Thoracic aorta (tissue), 2 donors: ENCODE data around the gene LTBP1. TPM values are rescaled to one million over a fixed set of nuclear protein-coding genes. Genes with fewer than 3 reads are reported as not detected.

Experiments used
- ATAC-seq: fragments of 150-250 bp; one replicate; pipeline ENCODE4 v1.8.0; 2017; ENCODE audit warnings: low read depth; ENCODE audit not compliant: insufficient number of reproducible peaks, low FRiP score
- DNase-seq: peaks from one replicate; pipeline ENCODE4 v3.0.0-alpha.2; 2020; ENCODE audit warnings: low spot score
- H3K27ac ChIP-seq, 2 donors: fragments of 200-600 bp; sonication (generic); 1 replicate in 1 of 2; 2 replicates in 1 of 2; pipeline ENCODE4 v1.5.1; 2016; ENCODE audit warnings: mild to moderate bottlenecking in 2 of 2, moderate library complexity in 2 of 2
- H3K27me3 ChIP-seq: fragments of 200-600 bp; sonication (generic); replicated peaks from 2 replicates; pipeline ENCODE4 v1.6.0; 2016; ENCODE audit warnings: mild to moderate bottlenecking; ENCODE audit not compliant: insufficient read depth
- H3K36me3 ChIP-seq: fragments of 200-600 bp; sonication (generic); one replicate; pipeline ENCODE4 v1.5.1; 2016
- H3K4me1 ChIP-seq, 2 donors: fragments of 200-600 bp; sonication (generic); 1 replicate in 1 of 2; 2 replicates in 1 of 2; pipeline versions ENCODE4 v1.5.1 to v1.6.0; 2016; ENCODE audit warnings: low read depth in 2 of 2, mild to moderate bottlenecking in 1 of 2; ENCODE audit not compliant: control insufficient read depth in 1 of 2
- H3K4me3 ChIP-seq: fragments of 200-600 bp; sonication (generic); 2 replicates; pipeline ENCODE4 v1.5.1; 2016; ENCODE audit warnings: mild to moderate bottlenecking
- H3K9me3 ChIP-seq: fragments of 200-600 bp; sonication (generic); 2 replicates; pipeline ENCODE4 v1.5.1; 2016
- total RNA-seq, 2 donors: library from RNA; depleted of rRNA; stranded (reverse); fragments of >200 nt; gene quantifications; one replicate each; pipeline versions ENCODE4 v1.1.0 to v1.2.3, GENCODE V29; 2016
- TF ChIP-seq, protein P1 (sequence below): fragments of 200-600 bp; sonication (generic); IDR thresholded peaks from one replicate; pipeline ENCODE4 v1.5.1; 2019; ENCODE audit warnings: antibody characterized with exemption

Gene LTBP1
- total RNA-seq, 2 donors from 2014 or later = 584 to 786 TPM

DNA sequence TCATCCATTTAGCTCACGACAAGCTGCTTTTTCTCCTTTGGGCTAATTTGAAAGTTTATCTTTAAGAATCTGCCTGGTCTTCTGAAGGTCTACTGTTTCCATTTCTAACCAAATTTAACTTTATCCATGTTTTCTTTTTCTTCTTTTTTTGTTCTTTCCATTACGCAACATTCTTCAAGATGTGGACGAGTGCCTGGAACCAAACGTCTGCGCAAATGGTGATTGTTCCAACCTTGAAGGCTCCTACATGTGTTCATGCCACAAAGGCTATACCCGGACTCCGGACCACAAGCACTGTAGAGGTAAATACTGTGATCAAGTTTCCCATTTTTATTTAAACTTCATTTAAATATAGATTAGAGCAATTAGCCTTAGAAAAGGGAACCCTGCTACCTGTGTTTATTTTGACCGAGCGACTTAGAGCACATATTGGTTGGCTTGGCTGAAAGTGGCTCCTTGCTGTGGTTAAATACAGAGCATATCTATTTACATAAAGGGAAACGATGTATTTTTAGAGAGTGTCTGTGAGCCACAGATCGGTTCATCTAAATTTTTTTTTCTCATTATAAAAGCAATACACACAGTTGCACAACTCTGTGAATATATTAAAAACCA, 346.3 kb downstream of the LTBP1 start:
- H3K36me3 ChIP-seq = peaks cover 19% of the 10 kb centered on the region
- H3K4me3 ChIP-seq = peak overlapping the region; percentile 48
- DNase-seq = no peak
- H3K27ac ChIP-seq = peak overlapping the region; percentile 67 to 89
- no peaks in the 10 kb centered on the region for H3K27me3 ChIP-seq
- peak; percentile 47 for ATAC-seq
- no peaks in the 10 kb centered on the region for H3K9me3 ChIP-seq
- TF ChIP-seq, protein P1, sequence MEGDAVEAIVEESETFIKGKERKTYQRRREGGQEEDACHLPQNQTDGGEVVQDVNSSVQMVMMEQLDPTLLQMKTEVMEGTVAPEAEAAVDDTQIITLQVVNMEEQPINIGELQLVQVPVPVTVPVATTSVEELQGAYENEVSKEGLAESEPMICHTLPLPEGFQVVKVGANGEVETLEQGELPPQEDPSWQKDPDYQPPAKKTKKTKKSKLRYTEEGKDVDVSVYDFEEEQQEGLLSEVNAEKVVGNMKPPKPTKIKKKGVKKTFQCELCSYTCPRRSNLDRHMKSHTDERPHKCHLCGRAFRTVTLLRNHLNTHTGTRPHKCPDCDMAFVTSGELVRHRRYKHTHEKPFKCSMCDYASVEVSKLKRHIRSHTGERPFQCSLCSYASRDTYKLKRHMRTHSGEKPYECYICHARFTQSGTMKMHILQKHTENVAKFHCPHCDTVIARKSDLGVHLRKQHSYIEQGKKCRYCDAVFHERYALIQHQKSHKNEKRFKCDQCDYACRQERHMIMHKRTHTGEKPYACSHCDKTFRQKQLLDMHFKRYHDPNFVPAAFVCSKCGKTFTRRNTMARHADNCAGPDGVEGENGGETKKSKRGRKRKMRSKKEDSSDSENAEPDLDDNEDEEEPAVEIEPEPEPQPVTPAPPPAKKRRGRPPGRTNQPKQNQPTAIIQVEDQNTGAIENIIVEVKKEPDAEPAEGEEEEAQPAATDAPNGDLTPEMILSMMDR = no peak
- peaks cover 54 to 77% of the 10 kb centered on the region in 2 donors for H3K4me1 ChIP-seq

DNA sequence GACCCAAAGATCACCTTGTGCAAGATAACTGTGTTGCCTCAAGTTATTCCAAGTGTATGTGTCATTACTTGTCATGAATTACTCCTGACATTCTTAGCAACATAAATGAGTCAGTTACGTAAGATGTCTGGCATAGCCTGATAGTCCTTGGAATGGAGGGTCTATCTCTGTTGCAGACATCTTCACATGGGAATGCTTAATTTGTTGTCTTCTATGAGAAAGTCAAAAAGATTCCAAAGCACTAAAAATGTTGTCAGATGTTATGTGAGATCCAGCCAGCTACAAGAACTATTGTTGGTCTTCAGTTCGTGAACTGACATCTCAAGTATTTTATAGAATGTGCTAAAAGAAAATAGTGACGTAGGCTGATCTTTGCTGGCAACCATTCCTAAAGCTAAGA, 351.5 kb downstream of the LTBP1 start:
- Histone ChIP-seq H3K4me3 (no peak overlapping the region), H3K36me3 (peaks cover 31% of the 10 kb centered on the region), H3K9me3 (no peaks in the 10 kb centered on the region), H3K4me1 (peaks cover 38 to 64% of the 10 kb centered on the region in 2 donors), H3K27ac (peak overlapping the region; percentile 79 to 84), H3K27me3 (no peaks in the 10 kb centered on the region)
- DNase-seq = no peak
- TF ChIP-seq, protein P1 = no peak
- no peak for ATAC-seq

DNA sequence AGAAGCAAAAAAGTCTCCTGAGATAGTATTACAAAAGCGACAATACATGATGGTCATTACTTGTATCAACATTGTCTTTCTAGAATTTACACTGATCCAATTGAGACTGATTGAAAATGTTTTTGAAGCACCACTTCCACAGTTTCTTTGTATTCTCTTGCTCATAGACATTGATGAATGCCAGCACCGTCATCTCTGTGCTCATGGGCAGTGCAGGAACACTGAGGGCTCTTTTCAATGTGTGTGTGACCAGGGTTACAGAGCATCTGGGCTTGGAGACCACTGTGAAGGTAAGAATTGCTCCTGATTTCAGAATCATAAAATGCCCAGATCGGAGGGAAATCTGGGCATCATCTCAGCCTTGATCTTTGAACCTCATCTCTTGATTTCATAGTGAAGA, 354.6 kb downstream of the LTBP1 start:
- Histone ChIP-seq H3K36me3 (peaks cover 42% of the 10 kb centered on the region), H3K4me3 (no peak overlapping the region), H3K27ac (peak overlapping the region; percentile 8 to 13), H3K27me3 (no peaks in the 10 kb centered on the region), H3K4me1 (peaks cover 24 to 57% of the 10 kb centered on the region in 2 donors), H3K9me3 (no peaks in the 10 kb centered on the region)
- DNase-seq = no peak
- TF ChIP-seq, protein P1 = no peak
- no peak for ATAC-seq

DNA sequence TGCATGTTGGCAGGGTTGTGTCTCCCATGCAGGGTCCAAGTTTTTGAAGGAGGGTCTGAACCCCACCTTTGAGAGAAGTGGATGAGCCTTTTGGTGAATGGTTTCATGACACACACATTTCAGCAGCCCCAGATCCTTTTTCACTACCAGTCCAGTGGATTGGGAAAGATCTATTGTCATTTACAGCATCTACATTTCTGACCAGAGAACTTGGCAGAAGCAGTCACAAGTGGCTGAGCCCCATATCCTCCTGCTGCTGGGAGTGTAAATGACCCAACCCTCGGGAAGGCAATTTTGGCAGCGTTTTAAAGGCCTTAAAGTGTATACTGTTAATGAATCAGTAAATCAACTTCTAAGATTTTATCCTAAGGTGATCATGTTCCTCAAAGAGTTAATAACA, 355.6 kb downstream of the LTBP1 start:
- Histone ChIP-seq H3K36me3 (peaks cover 42% of the 10 kb centered on the region), H3K27me3 (no peaks in the 10 kb centered on the region), H3K4me3 (no peak overlapping the region), H3K4me1 (peaks cover 20 to 58% of the 10 kb centered on the region in 2 donors), H3K9me3 (no peaks in the 10 kb centered on the region), H3K27ac (peak overlapping the region; percentile 13 to 35)
- DNase-seq = no peak
- TF ChIP-seq, protein P1 = no peak
- ATAC-seq = no peak

DNA sequence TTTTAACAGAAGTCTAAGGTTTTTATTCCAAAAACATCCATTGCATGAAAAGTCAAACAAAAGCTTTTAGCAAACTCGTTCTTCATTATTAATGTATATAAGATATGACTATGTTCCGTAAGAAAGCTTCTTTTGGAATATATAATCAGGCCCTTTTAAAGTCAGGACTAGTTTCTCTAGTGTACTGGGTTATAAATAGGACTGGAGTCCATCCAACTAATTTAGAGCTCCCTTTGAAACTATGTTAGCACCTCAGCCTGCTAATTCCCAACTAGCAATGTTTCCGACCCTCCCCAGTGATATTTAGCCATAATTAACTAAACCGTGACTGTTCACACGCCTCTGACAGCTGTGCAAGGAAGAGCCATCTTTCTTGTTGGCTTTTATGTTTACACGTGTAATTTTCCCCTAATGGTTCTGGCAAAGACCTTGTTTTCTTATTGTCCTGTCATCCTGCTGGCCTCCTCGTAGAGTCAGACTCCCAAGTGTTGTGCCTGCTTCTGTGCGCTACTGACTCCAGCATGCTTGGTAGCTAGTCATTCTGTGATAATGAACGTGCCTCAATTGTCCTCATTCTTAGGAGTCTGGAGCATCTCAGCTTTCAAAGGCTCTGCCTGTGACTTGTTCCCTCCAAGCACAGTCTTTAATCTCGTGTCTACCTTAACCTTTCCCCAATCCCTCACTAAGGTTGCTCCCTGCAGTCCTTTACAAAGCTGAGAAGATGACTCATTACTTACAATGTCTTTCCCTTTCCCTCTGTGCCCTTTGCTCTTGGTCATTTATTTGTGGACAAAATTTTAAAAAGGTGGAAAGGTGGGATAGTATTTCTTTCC, 357.5 kb downstream of the LTBP1 start:
- ATAC-seq = no peak
- H3K36me3 ChIP-seq = peaks cover 42% of the 10 kb centered on the region
- no peaks in the 10 kb centered on the region for H3K27me3 ChIP-seq
- no peak for DNase-seq
- H3K4me1 ChIP-seq = peaks cover 5 to 45% of the 10 kb centered on the region in 2 donors
- H3K27ac ChIP-seq = peak overlapping the region; percentile 34 to 60
- TF ChIP-seq, protein P1 = no peak
- no peak overlapping the region for H3K4me3 ChIP-seq
- no peaks in the 10 kb centered on the region for H3K9me3 ChIP-seq
